H9 (cell line): Measurements from ENCODE around the gene PRR12. TPM values are rescaled to one million over a fixed set of nuclear protein-coding genes. Genes with fewer than 3 reads are reported as not detected.

Experiments used
- DNase-seq: peaks from one replicate; pipeline ENCODE4 v3.0.0-alpha.2; 2017
- H2AFZ ChIP-seq: one replicate; pipeline ENCODE4 v1.6.1; 2013; ENCODE audit warnings: mild to moderate bottlenecking, low read length, control low read depth, moderate library complexity
- H2AK5ac ChIP-seq: 2 replicates; pipeline ENCODE4 v1.6.1; 2013; ENCODE audit warnings: low read length, control low read depth, mixed read lengths; ENCODE audit not compliant: insufficient read length
- H2BK120ac ChIP-seq: one replicate; pipeline ENCODE4 v1.6.1; 2013; ENCODE audit warnings: low read depth, mild to moderate bottlenecking, low read length, control low read depth, inconsistent platforms; ENCODE audit not compliant: poor library complexity, severe bottlenecking
- H2BK12ac ChIP-seq: 2 replicates; pipeline ENCODE4 v1.6.1; 2013; ENCODE audit warnings: low read length, control low read depth, mixed read lengths, low read depth; ENCODE audit not compliant: insufficient read length
- H2BK15ac ChIP-seq: 2 replicates; pipeline ENCODE4 v1.6.1; 2013; ENCODE audit warnings: low read depth, low read length, control low read depth
- H2BK20ac ChIP-seq: one replicate; pipeline ENCODE4 v1.6.1; 2013; ENCODE audit warnings: low read depth, mild to moderate bottlenecking, low read length, control low read depth, inconsistent platforms; ENCODE audit not compliant: poor library complexity, severe bottlenecking
- H2BK5ac ChIP-seq: 2 replicates; pipeline ENCODE4 v1.6.1; 2013; ENCODE audit warnings: low read length, control low read depth, mixed read lengths; ENCODE audit not compliant: insufficient read length
- H3K14ac ChIP-seq: 2 replicates; pipeline ENCODE4 v1.6.1; 2013; ENCODE audit warnings: low read length, control low read depth; ENCODE audit not compliant: insufficient read depth
- H3K18ac ChIP-seq: 2 replicates; pipeline ENCODE4 v1.6.1; 2013; ENCODE audit warnings: low read depth, mild to moderate bottlenecking, mixed read lengths, low read length, control low read depth; ENCODE audit not compliant: insufficient read length
- H3K23ac ChIP-seq: 2 replicates; pipeline ENCODE4 v1.6.1; 2013; ENCODE audit warnings: low read length, control low read depth, mixed read lengths, low read depth; ENCODE audit not compliant: insufficient read length
- H3K23me2 ChIP-seq: 2 replicates; pipeline ENCODE4 v1.6.1; 2013; ENCODE audit warnings: low read depth, mild to moderate bottlenecking, mixed read lengths, low read length, control low read depth; ENCODE audit not compliant: insufficient read length, poor library complexity, severe bottlenecking
- H3K27ac ChIP-seq: 2 replicates; pipeline ENCODE4 v1.5.1; 2013; ENCODE audit warnings: low read length, control low read depth, mixed read lengths, low read depth; ENCODE audit not compliant: insufficient read length
- H3K27me3 ChIP-seq: 2 replicates; pipeline ENCODE4 v1.6.1; 2013; ENCODE audit warnings: low read length, control low read depth, inconsistent platforms; ENCODE audit not compliant: insufficient read depth
- H3K4ac ChIP-seq: 2 replicates; pipeline ENCODE4 v1.6.1; 2013; ENCODE audit warnings: low read depth, mild to moderate bottlenecking, control low read depth, inconsistent platforms, low read length, moderate library complexity
- H3K4me1 ChIP-seq: 2 replicates; pipeline ENCODE4 v1.6.1; 2013; ENCODE audit warnings: low read length, control low read depth, inconsistent platforms; ENCODE audit not compliant: insufficient read depth
- H3K4me2 ChIP-seq: 2 replicates; pipeline ENCODE4 v1.6.1; 2013; ENCODE audit warnings: low read length, control low read depth, mixed read lengths; ENCODE audit not compliant: insufficient read length, insufficient read depth
- H3K56ac ChIP-seq: 2 replicates; pipeline ENCODE4 v1.6.1; 2013; ENCODE audit warnings: low read depth, mild to moderate bottlenecking, mixed read lengths, low read length, control low read depth; ENCODE audit not compliant: insufficient read length
- H3K79me1 ChIP-seq: 2 replicates; pipeline ENCODE4 v1.6.1; 2013; ENCODE audit warnings: low read depth, mild to moderate bottlenecking, moderate library complexity, low read length, control low read depth, inconsistent platforms; ENCODE audit not compliant: insufficient read depth, poor library complexity, severe bottlenecking
- H3K79me2 ChIP-seq: 2 replicates; pipeline ENCODE4 v1.6.1; 2013; ENCODE audit warnings: low read length, control low read depth, inconsistent platforms; ENCODE audit not compliant: insufficient read depth
- H3K9ac ChIP-seq: 2 replicates; pipeline ENCODE4 v1.6.1; 2013; ENCODE audit warnings: low read length, control low read depth, mixed read lengths; ENCODE audit not compliant: insufficient read length; ENCODE audit errors: extremely low read depth
- H3K9me3 ChIP-seq: one replicate; pipeline ENCODE4 v1.6.1; 2013; ENCODE audit warnings: low read depth, low read length, inconsistent platforms; ENCODE audit not compliant: control insufficient read depth
- H3T11ph ChIP-seq: one replicate; pipeline ENCODE4 v1.6.1; 2013; ENCODE audit warnings: mild to moderate bottlenecking, low read length, control low read depth, inconsistent platforms
- H4K20me1 ChIP-seq: one replicate; pipeline ENCODE4 v1.6.1; 2013; ENCODE audit not compliant: control insufficient read depth, insufficient read length, insufficient read depth
- H4K5ac ChIP-seq: 2 replicates; pipeline ENCODE4 v1.6.1; 2013; ENCODE audit warnings: low read depth, mild to moderate bottlenecking, mixed read lengths, low read length, control low read depth; ENCODE audit not compliant: insufficient read length
- H4K8ac ChIP-seq: replicated peaks from 2 replicates; pipeline ENCODE4 v1.6.1; 2013; ENCODE audit warnings: low read length, control low read depth, mixed read lengths, low read depth; ENCODE audit not compliant: insufficient read length
- H4K91ac ChIP-seq: 2 replicates; pipeline ENCODE4 v1.6.1; 2013; ENCODE audit warnings: low read depth, mild to moderate bottlenecking, moderate library complexity, mixed read lengths, low read length, control low read depth; ENCODE audit not compliant: insufficient read length
- H3K27ac Mint-ChIP-seq, 3 experiments: 2 replicates in 2 of 3; 3 replicates in 1 of 3; pipeline ENCODE4 v1.8.0; 2020 to 2021; ENCODE audit warnings: mixed read lengths in 3 of 3, mild to moderate bottlenecking in 1 of 3, moderate library complexity in 1 of 3
- H3K27me3 Mint-ChIP-seq: 2 replicates; pipeline ENCODE4 v1.8.0; 2021; ENCODE audit warnings: low read depth, mild to moderate bottlenecking, moderate library complexity, mixed read lengths
- H3K36me3 Mint-ChIP-seq, 3 experiments: 2 replicates in 2 of 3; 3 replicates in 1 of 3; pipeline ENCODE4 v1.8.0; 2020 to 2021; ENCODE audit warnings: low read depth in 3 of 3, mixed read lengths in 3 of 3; ENCODE audit not compliant: insufficient read depth in 1 of 3
- H3K4me1 Mint-ChIP-seq, 2 experiments: 2 replicates each; pipeline ENCODE4 v1.8.0; 2020; ENCODE audit warnings: mixed read lengths in 2 of 2
- H3K4me3 Mint-ChIP-seq, 2 experiments: 2 replicates in 1 of 2; 3 replicates in 1 of 2; pipeline ENCODE4 v1.8.0; 2020 to 2021; ENCODE audit warnings: mild to moderate bottlenecking in 2 of 2, mixed read lengths in 2 of 2, moderate library complexity in 1 of 2
- H3K9me3 Mint-ChIP-seq, 2 experiments: 2 replicates in 1 of 2; 3 replicates in 1 of 2; pipeline ENCODE4 v1.8.0; 2020; ENCODE audit warnings: mild to moderate bottlenecking in 2 of 2, mixed read lengths in 2 of 2, moderate library complexity in 1 of 2
- WGBS: extraction: QIAGEN DNeasy Blood & Tissue Kit; methylation state at CpG from one replicate; pipeline ENCODE4 v1.1.7; 2013; ENCODE audit warnings: missing lambda C conversion rate, low lambda C conversion rate, mixed read lengths; ENCODE audit not compliant: insufficient read length; ENCODE audit errors: extremely low coverage; 5-methylcytosine and 5-hydroxymethylcytosine counted together
- total RNA-seq: library from RNA; stranded (reverse); gene quantifications from 2 replicates; pipeline ENCODE4 v1.2.1, GENCODE V29; 2021
- TF ChIP-seq, protein P1 (sequence below): fragments of 200-600 bp; sonication (generic); conservative IDR thresholded peaks from 3 replicates; pipeline ENCODE4 v1.8.0; 2021; ENCODE audit warnings: antibody characterized with exemption, mild to moderate bottlenecking

The PRR12 gene
- total RNA-seq, 1 experiment from 2014 or later = 65.9 TPM

DNA sequence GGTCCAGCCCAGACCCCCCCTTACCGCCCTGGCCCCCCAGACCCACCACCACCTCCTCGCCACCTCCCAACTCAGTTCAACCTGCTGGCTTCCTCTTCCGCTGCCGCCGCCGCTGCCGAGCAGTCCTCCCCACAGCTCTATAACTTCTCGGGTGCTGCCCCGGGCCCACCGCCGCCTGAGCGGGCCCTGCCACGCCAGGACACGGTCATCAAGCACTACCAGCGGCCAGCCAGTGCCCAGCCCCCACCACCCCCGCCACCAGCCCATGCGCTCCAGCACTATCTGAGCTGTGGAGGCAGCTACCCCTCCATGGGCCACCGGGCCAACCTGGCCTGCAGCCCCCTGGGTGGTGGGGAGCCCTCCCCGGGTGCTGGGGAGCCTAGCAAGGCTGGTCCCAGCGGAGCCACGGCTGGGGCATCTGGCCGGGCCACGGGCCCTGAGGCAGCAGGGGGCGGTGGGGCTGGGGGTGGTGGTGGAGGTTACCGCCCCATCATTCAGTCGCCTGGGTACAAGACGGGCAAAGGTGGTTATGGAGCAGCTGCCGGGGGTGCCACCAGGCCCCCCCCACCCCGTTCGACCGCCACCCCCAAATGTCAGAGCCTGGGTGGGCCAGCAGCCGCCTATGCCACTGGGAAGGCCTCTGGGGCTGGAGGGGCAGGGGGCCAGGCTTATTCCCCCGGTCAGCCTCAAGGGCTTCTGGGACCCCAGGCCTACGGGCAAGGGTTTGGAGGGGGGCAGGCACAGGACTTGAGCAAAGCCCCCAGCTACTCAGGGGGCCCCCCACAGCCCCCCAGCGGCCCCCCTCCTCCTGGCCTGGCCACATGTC lies 4.2 kb downstream of the PRR12 start:
- Histone ChIP-seq H2AFZ (no peak overlapping the region), H4K91ac (no peak overlapping the region), H3T11ph (no peak overlapping the region), H3K4me1 (no peaks in the 10 kb centered on the region), H2AK5ac (no peak overlapping the region), H4K5ac (no peak overlapping the region), H3K79me2 (peaks cover 5% of the 10 kb centered on the region; the same call in 1 of the 2 replicates), H3K14ac (no peak overlapping the region), H2BK120ac (no peak overlapping the region), H3K27me3 (no peaks in the 10 kb centered on the region), H2BK5ac (no peak overlapping the region), H3K4me2 (no peak overlapping the region), H2BK15ac (no peak overlapping the region), H3K9me3 (no peaks in the 10 kb centered on the region), H3K9ac (no peak overlapping the region), H3K27ac (no peak overlapping the region), H2BK12ac (no peak overlapping the region), H2BK20ac (no peak overlapping the region), H4K20me1 (no peaks in the 10 kb centered on the region), H4K8ac (no peak overlapping the region), H3K79me1 (peaks cover 11% of the 10 kb centered on the region), H3K23ac (no peak overlapping the region), H3K18ac (no peak overlapping the region), H3K23me2 (peaks cover 12% of the 10 kb centered on the region), H3K56ac (no peak overlapping the region), H3K4ac (no peak overlapping the region)
- peaks cover 26 to 48% (median 42%) of the 10 kb centered on the region in 3 experiments for H3K36me3 Mint-ChIP-seq
- no peak for DNase-seq
- TF ChIP-seq, protein P1, sequence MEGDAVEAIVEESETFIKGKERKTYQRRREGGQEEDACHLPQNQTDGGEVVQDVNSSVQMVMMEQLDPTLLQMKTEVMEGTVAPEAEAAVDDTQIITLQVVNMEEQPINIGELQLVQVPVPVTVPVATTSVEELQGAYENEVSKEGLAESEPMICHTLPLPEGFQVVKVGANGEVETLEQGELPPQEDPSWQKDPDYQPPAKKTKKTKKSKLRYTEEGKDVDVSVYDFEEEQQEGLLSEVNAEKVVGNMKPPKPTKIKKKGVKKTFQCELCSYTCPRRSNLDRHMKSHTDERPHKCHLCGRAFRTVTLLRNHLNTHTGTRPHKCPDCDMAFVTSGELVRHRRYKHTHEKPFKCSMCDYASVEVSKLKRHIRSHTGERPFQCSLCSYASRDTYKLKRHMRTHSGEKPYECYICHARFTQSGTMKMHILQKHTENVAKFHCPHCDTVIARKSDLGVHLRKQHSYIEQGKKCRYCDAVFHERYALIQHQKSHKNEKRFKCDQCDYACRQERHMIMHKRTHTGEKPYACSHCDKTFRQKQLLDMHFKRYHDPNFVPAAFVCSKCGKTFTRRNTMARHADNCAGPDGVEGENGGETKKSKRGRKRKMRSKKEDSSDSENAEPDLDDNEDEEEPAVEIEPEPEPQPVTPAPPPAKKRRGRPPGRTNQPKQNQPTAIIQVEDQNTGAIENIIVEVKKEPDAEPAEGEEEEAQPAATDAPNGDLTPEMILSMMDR = no peak
- H3K9me3 Mint-ChIP-seq = no peaks in the 10 kb centered on the region; a peak in 2 of 5 replicates
- no peak overlapping the region for H3K4me3 Mint-ChIP-seq
- H3K27ac Mint-ChIP-seq = no peak overlapping the region
- no CpG with 5 or more reads among the region's 35 CpGs for WGBS
- no peaks in the 10 kb centered on the region for H3K27me3 Mint-ChIP-seq
- peaks cover 8 to 18% of the 10 kb centered on the region in 2 experiments for H3K4me1 Mint-ChIP-seq
